Upper lobe of left lung (tissue), 4 donors: ENCODE measurements around the gene GFRA1.

Experiments used
- POLR2AphosphoS5 ChIP-seq, 2 donors: sonication (generic); formaldehyde crosslinking; IDR thresholded peaks; one replicate each; pipeline ENCODE4 v1.5.1; 2017; ENCODE audit warnings: antibody characterized with exemption in 2 of 2
- TF ChIP-seq, protein P1 (sequence below), 6 experiments: fragments of 450-650 bp in 4 of 6; fragments of 200-600 bp in 2 of 6; sonication (generic) in 2 of 6; IDR thresholded peaks; one replicate each; pipeline ENCODE4 v1.5.1; 2016 to 2019; ENCODE audit warnings: antibody characterized with exemption in 6 of 6

DNA sequence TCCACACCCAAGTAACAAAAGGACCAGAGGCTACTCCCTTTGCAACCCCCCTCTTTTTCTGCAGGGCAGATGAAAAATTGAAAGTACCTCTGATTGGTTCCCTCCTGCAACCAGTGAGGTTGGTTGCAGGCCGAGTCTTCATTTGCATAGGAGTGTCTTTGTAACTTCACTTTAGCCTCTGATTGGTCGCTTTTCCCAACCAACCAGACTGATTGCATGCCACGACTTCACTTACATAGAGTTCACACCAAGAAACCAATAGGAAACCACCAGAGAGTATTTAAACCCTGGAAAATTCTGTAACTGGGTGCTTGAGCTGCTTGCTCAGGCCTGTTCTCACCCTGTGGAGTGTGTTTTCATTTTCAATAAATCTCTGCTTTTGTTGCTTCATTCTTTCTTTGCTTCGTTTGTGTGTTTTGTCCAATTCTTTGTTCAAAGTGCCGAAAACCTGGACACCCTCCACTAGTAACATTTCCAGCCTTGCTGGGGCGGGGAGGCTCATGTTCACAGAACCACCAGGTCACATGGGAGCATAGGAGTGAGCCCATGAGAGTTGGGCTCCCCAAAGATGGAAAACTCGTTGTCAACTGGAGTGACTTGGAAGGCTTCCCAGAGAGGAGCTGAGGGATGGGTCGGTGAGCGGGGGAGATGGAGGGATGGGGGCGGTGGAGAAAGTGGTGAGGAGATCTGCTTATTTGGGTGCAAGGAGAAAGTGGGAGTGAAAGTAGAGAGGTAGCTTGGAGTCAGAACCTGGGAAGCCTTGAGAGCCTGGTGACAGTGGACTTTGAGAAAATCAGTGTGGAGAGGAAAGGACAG is 223.6 kb downstream of the GFRA1 start:
- TF ChIP-seq, protein P1, sequence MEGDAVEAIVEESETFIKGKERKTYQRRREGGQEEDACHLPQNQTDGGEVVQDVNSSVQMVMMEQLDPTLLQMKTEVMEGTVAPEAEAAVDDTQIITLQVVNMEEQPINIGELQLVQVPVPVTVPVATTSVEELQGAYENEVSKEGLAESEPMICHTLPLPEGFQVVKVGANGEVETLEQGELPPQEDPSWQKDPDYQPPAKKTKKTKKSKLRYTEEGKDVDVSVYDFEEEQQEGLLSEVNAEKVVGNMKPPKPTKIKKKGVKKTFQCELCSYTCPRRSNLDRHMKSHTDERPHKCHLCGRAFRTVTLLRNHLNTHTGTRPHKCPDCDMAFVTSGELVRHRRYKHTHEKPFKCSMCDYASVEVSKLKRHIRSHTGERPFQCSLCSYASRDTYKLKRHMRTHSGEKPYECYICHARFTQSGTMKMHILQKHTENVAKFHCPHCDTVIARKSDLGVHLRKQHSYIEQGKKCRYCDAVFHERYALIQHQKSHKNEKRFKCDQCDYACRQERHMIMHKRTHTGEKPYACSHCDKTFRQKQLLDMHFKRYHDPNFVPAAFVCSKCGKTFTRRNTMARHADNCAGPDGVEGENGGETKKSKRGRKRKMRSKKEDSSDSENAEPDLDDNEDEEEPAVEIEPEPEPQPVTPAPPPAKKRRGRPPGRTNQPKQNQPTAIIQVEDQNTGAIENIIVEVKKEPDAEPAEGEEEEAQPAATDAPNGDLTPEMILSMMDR (IDR thresholded peaks at IDR 0.05): no peak
- TF ChIP-seq POLR2AphosphoS5 (IDR thresholded peaks at IDR 0.05): no peak
